Measurements from ENCODE around the gene HENMT1. TPM values are rescaled to one million over a fixed set of nuclear protein-coding genes. Genes with fewer than 3 reads are reported as not detected.

HENMT1 gene
- total and polyA plus RNA-seq, 4 donors: 3.0 to 6.0 (median 3.6) TPM

- 80 to 83% methylated on average over 22 of the region's 22 CpGs for WGBS, 2 donors
- no peaks in the 10 kb centered on the region for H3K9me3 ChIP-seq (ENCODE audit: control insufficient read depth, low read length)
- no peaks in the 10 kb centered on the region for H3K4me1 ChIP-seq (ENCODE audit: control insufficient read depth in 1 of 2, insufficient read depth in 2 of 2, low read length in 2 of 2)
- H3K27ac ChIP-seq (ENCODE audit: low read depth in 1 of 2, low read length in 2 of 2): no peak overlapping the region
- ATAC-seq (ENCODE audit: low FRiP score) (no peak), DNase-seq (no peak)
- intact Hi-C loops (cut with DNase I): no loop called here
- H3K27me3 ChIP-seq (ENCODE audit: control insufficient read depth in 1 of 2, insufficient read depth in 2 of 2, low read length in 1 of 2): no peaks in the 10 kb centered on the region
- no peak overlapping the region for H3K4me3 ChIP-seq (ENCODE audit: low read length in 2 of 2)
- peaks cover 0 to 2% of the 10 kb centered on the region in 2 donors for H3K36me3 ChIP-seq (ENCODE audit: control insufficient read depth in 1 of 2, insufficient read depth in 2 of 2, low read length in 1 of 2)
These were observed 38.8 kb upstream of the HENMT1 start for GRCh38 chr1:108699375-108700332.

DNA sequence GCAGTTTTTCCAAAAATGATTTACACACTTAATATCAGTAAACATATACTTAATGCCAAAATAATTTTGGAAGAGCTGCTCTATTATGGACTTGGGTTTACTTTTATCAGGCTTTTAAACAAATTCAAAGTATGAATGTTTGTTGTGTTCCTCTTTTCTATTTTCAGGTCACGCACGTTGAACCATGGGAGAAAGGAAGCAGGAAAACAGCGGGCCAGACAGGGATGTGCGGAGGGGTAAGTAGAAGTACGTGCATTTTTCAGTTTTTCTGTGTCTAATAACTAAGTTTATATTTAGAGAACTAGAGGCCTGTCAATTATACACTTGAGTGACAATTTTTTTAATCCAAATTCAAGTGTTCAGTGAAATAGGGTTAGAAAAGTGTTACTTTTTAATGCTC is 34.6 kb upstream of the HENMT1 start:
- Histone ChIP-seq H3K36me3 (ENCODE audit: control insufficient read depth in 1 of 2, insufficient read depth in 2 of 2, low read length in 1 of 2) (peaks cover 0 to 2% of the 10 kb centered on the region in 2 donors), H3K27ac (ENCODE audit: low read depth in 1 of 2, low read length in 2 of 2) (no peak overlapping the region), H3K4me1 (ENCODE audit: control insufficient read depth in 1 of 2, insufficient read depth in 2 of 2, low read length in 2 of 2) (no peaks in the 10 kb centered on the region), H3K27me3 (ENCODE audit: control insufficient read depth in 1 of 2, insufficient read depth in 2 of 2, low read length in 1 of 2) (no peaks in the 10 kb centered on the region), H3K4me3 (ENCODE audit: low read length in 2 of 2) (no peak overlapping the region), H3K9me3 (ENCODE audit: control insufficient read depth, low read length) (no peaks in the 10 kb centered on the region)
- DNase-seq (no peak), ATAC-seq (ENCODE audit: low FRiP score) (no peak)
- intact Hi-C loops (cut with DNase I): no loop called here
- 69 to 71% methylated on average over 5 of the region's 5 CpGs for WGBS, 2 donors

DNA sequence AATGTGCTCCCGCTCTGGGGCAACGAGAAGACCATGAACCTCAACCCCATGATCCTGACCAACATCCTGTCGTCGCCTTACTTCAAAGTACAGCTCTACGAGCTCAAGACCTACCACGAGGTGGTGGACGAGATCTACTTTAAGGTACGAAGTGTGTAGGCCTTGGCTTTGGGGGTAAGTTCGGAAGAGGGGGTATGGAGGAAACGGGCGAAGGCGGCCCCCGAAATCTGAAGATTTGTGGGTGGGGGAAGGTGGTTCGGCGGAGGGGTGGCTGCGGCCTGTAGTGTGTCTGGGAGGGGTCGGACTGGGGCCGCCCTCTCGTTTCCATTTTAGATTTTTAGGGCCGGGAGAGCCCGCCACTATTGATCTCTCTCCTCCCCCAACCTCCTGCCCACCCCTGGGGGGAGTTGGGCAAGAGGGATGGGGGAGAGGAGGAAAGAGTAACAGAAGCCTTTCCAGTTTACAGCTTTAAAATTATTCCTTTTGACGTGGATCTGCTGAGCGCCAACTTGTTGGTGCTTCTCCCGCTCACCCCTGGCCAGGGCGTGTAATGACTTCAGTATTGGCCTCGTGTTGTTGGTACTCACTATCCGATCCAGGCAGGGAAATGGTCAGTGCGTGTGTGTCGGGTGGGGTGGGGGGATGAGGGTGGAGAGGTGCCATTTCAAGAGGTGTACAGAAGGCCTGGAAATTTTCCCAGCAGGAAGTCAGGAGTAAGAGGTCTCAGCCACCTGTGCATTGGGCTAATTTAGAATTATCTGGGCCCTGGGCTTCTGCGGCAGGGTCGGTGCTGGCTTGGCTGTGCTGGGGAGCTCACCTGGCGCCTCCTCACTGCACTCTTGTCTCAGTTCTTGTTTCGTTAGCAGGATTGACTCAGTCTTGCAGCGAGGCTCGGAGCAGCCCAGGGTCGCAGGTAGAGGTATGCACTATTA is 32.1 kb upstream of the HENMT1 start:
- ATAC-seq (ENCODE audit: low FRiP score): peak; percentile 66
- DNase-seq: peak; percentile 69 to 74
- intact Hi-C loops (cut with DNase I): loop anchor here (2.0 kb wide), 1 partner anchor 54 kb away; the partner anchor contains the start of gene STXBP3 (in 2 of the 2)

GRCh38 chr1:108691942-108692723 is 31.2 kb upstream of the HENMT1 start, which contains the start of gene PRPF38B:
PRPF38B (plus strand) TSS chr1:108692310; CDS start chr1:108692592, 282 bp downstream.
- WGBS, 2 donors: 0% methylated on average over 49 to 59 of the region's 59 CpGs
- peak; percentile 99 for ATAC-seq (ENCODE audit: low FRiP score)
- H3K9me3 ChIP-seq (ENCODE audit: control insufficient read depth, low read length): no peaks in the 10 kb centered on the region
- H3K27ac ChIP-seq (ENCODE audit: low read depth in 1 of 2, low read length in 2 of 2): peak within 1 kb of the TSS; percentile 36 to 98
- H3K36me3 ChIP-seq (ENCODE audit: control insufficient read depth in 1 of 2, insufficient read depth in 2 of 2, low read length in 1 of 2): no peaks in the 10 kb centered on the region
- intact Hi-C loops (cut with DNase I): loop anchor here (2.0 kb wide), 1 partner anchor 55 kb away; the partner anchor contains the start of gene STXBP3 (in 2 of the 2)
- no peaks in the 10 kb centered on the region for H3K27me3 ChIP-seq (ENCODE audit: control insufficient read depth in 1 of 2, insufficient read depth in 2 of 2, low read length in 1 of 2)
- peak within 1 kb of the TSS; percentile 76 to 91 for H3K4me3 ChIP-seq (ENCODE audit: low read length in 2 of 2)
- peak; percentile 97 to 98 for DNase-seq
- H3K4me1 ChIP-seq (ENCODE audit: control insufficient read depth in 1 of 2, insufficient read depth in 2 of 2, low read length in 2 of 2): no peaks in the 10 kb centered on the region

More for the DNA sequence above, 32.1 kb upstream of the HENMT1 start:
- Histone ChIP-seq H3K27me3 (ENCODE audit: control insufficient read depth in 1 of 2, insufficient read depth in 2 of 2, low read length in 1 of 2) (no peaks in the 10 kb centered on the region), H3K4me3 (ENCODE audit: low read length in 2 of 2) (peak overlapping the region; percentile 76 to 91), H3K4me1 (ENCODE audit: control insufficient read depth in 1 of 2, insufficient read depth in 2 of 2, low read length in 2 of 2) (no peaks in the 10 kb centered on the region), H3K36me3 (ENCODE audit: control insufficient read depth in 1 of 2, insufficient read depth in 2 of 2, low read length in 1 of 2) (no peaks in the 10 kb centered on the region), H3K27ac (ENCODE audit: low read depth in 1 of 2, low read length in 2 of 2) (peak overlapping the region; percentile 36 to 98), H3K9me3 (ENCODE audit: control insufficient read depth, low read length) (no peaks in the 10 kb centered on the region)
- WGBS, 2 donors: 1% methylated on average over 36 of the region's 36 CpGs

DNA sequence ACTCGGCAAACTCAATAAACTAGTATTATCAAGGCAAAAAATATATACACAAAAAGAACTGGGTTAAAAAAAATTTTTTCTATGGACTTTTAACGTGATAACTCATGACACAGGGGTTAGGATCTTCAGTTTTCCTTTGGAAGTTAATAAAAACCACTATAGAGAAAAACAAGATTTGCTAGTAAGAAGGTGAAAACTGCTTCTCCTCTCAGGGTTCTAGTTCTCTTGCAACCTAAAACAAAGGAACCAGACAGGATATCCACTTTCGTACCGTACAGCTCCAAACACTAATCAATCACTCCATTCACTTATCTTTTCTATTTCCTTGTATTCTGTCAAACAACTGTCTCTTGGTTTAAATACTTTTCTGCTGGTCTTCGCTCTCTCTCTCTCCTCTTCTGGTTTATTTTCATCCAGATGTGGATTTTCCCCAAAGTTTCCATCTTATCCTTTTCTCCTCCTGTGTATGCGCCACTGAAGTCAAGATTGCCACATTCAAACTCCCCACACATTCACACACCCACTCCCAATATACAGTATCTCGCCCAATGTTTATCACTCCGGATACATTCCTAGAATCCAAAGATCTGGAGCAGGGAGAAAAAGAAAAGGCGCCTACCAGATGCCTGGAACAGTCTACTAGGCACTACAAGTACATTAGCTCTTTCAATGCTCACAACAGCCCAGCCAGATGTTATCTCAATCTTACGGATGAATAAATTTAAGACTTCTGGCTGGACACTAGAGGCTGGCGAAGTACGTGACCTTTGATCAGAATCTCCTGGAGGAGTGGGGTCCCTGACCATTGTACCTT is 30.4 kb upstream of the HENMT1 start:
- Histone ChIP-seq H3K4me3 (ENCODE audit: low read length in 2 of 2) (peak overlapping the region; percentile 76 to 78), H3K4me1 (ENCODE audit: control insufficient read depth in 1 of 2, insufficient read depth in 2 of 2, low read length in 2 of 2) (no peaks in the 10 kb centered on the region), H3K36me3 (ENCODE audit: control insufficient read depth in 1 of 2, insufficient read depth in 2 of 2, low read length in 1 of 2) (no peaks in the 10 kb centered on the region), H3K9me3 (ENCODE audit: control insufficient read depth, low read length) (no peaks in the 10 kb centered on the region), H3K27ac (ENCODE audit: low read depth in 1 of 2, low read length in 2 of 2) (peak overlapping the region in 1 of 2 donors; percentile 98), H3K27me3 (ENCODE audit: control insufficient read depth in 1 of 2, insufficient read depth in 2 of 2, low read length in 1 of 2) (no peaks in the 10 kb centered on the region)
- no peak for DNase-seq
- 20 to 21% methylated on average over 12 of the region's 12 CpGs for WGBS, 2 donors
- ATAC-seq (ENCODE audit: low FRiP score): no peak
- intact Hi-C loops (cut with DNase I): no loop called here

GRCh38 chr1:108686614-108687313 is 25.9 kb upstream of the HENMT1 start:
- H3K4me1 ChIP-seq (ENCODE audit: control insufficient read depth in 1 of 2, insufficient read depth in 2 of 2, low read length in 2 of 2): no peaks in the 10 kb centered on the region
- no peaks in the 10 kb centered on the region for H3K9me3 ChIP-seq (ENCODE audit: control insufficient read depth, low read length)
- 41 to 50% methylated on average over 2 of the region's 2 CpGs for WGBS, 2 donors
- H3K4me3 ChIP-seq (ENCODE audit: low read length in 2 of 2): no peak overlapping the region
- no peak for DNase-seq
- no peaks in the 10 kb centered on the region for H3K36me3 ChIP-seq (ENCODE audit: control insufficient read depth in 1 of 2, insufficient read depth in 2 of 2, low read length in 1 of 2)
- intact Hi-C loops (cut with DNase I): no loop called here
- H3K27me3 ChIP-seq (ENCODE audit: control insufficient read depth in 1 of 2, insufficient read depth in 2 of 2, low read length in 1 of 2): no peaks in the 10 kb centered on the region
- H3K27ac ChIP-seq (ENCODE audit: low read depth in 1 of 2, low read length in 2 of 2): no peak overlapping the region
- ATAC-seq (ENCODE audit: low FRiP score): no peak

- intact Hi-C loops (cut with DNase I): no loop called here
- Histone ChIP-seq H3K27me3 (ENCODE audit: control insufficient read depth in 1 of 2, insufficient read depth in 2 of 2, low read length in 1 of 2) (no peaks in the 10 kb centered on the region), H3K9me3 (ENCODE audit: control insufficient read depth, low read length) (no peaks in the 10 kb centered on the region), H3K27ac (ENCODE audit: low read depth in 1 of 2, low read length in 2 of 2) (no peak overlapping the region), H3K4me1 (ENCODE audit: control insufficient read depth in 1 of 2, insufficient read depth in 2 of 2, low read length in 2 of 2) (no peaks in the 10 kb centered on the region), H3K4me3 (ENCODE audit: low read length in 2 of 2) (no peak overlapping the region), H3K36me3 (ENCODE audit: control insufficient read depth in 1 of 2, insufficient read depth in 2 of 2, low read length in 1 of 2) (no peaks in the 10 kb centered on the region)
- ATAC-seq (ENCODE audit: low FRiP score) (no peak), DNase-seq (no peak)
- WGBS, 2 donors: 77 to 92% methylated on average over 1 of the region's 1 CpG
These were observed 24.6 kb upstream of the HENMT1 start for GRCh38 chr1:108685529-108685928.
